Bronchus fibroblast of lung (primary cell): ENCODE data around the gene FAM181A. TPM values are rescaled to one million over a fixed set of nuclear protein-coding genes. Genes with fewer than 3 reads are reported as not detected.

Source experiments
- total RNA-seq: library from RNA; depleted of rRNA; stranded (reverse); fragments of >200 nt; gene quantifications from 2 replicates; pipeline ENCODE4 v1.2.3, GENCODE V29; 2015

Gene FAM181A
- total RNA-seq: not detected in 2 replicates

GRCh38 chr14:93926873-93927799, at the start of gene FAM181A:
Gene FAM181A, plus strand, starts transcription at chr14:93927344. Its CDS starts 942 bp downstream, at chr14:93928286.

GRCh38 chr14:93976477-93977057, 49.4 kb downstream of the FAM181A start, which contains the start of gene ASB2:
Gene ASB2, minus strand, starts transcription at chr14:93976570. Its CDS starts 12,031 bp downstream, at chr14:93964539.

Other genes starting within 250 kb of the FAM181A start
- gene PRIMA1, start 138.9 kb upstream of the FAM181A start, total RNA-seq: not detected in 2 replicates
- gene ASB2, start 49.2 kb downstream of the FAM181A start, total RNA-seq: 0.15 TPM in 1 of 2 replicates, not detected in the other
- not detected in 2 replicates for gene CCDC197, start 70.0 kb downstream of the FAM181A start, total RNA-seq
- gene OTUB2, start 99.0 kb downstream of the FAM181A start, total RNA-seq: 1.3 TPM in 2 replicates
- gene DDX24, start 153.9 kb downstream of the FAM181A start, total RNA-seq: 85.2 and 89.9 TPM in 2 replicates
- 31.7 and 32.4 TPM in 2 replicates for gene IFI27L1, start 154.0 kb downstream of the FAM181A start, total RNA-seq
- gene IFI27, start 183.4 kb downstream of the FAM181A start, total RNA-seq: 0.15 TPM in 1 of 2 replicates, not detected in the other
- gene IFI27L2, start 202.3 kb downstream of the FAM181A start, total RNA-seq: 226 and 256 TPM in 2 replicates
- 0.45 TPM in 1 of 2 replicates, not detected in the other for gene PPP4R4, start 247.0 kb downstream of the FAM181A start, total RNA-seq